Measurements from ENCODE around the gene KIAA1217.

DNA sequence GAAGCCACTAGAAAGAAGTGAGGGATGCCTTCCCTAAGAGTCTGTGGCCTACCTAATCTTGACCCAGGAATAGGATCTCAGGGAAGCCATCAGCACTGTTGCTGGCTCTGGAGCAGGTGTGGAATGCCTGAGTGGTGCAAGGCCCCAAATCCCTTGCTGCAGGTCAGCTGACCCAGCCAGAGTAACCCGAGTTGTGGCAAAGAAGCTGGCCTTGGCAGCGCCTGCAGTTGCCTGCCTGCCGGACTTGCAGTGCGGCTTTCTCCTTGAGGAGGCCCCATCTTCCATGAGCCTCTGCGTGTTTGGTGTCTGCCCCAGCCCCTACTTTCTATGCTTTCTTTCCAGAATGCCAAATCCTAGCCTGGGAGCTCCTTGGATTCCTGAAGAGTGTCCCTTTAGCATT lies 5.8 kb downstream of the KIAA1217 start:
- TF ChIP-seq, protein P1, sequence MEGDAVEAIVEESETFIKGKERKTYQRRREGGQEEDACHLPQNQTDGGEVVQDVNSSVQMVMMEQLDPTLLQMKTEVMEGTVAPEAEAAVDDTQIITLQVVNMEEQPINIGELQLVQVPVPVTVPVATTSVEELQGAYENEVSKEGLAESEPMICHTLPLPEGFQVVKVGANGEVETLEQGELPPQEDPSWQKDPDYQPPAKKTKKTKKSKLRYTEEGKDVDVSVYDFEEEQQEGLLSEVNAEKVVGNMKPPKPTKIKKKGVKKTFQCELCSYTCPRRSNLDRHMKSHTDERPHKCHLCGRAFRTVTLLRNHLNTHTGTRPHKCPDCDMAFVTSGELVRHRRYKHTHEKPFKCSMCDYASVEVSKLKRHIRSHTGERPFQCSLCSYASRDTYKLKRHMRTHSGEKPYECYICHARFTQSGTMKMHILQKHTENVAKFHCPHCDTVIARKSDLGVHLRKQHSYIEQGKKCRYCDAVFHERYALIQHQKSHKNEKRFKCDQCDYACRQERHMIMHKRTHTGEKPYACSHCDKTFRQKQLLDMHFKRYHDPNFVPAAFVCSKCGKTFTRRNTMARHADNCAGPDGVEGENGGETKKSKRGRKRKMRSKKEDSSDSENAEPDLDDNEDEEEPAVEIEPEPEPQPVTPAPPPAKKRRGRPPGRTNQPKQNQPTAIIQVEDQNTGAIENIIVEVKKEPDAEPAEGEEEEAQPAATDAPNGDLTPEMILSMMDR (IDR thresholded peaks at IDR 0.05): no peak
- TF ChIP-seq POLR2A (IDR thresholded peaks at IDR 0.05; ENCODE audit: low read depth) (no peak), POLR2AphosphoS5 (IDR thresholded peaks at IDR 0.05) (no peak), EP300 (IDR thresholded peaks at IDR 0.05) (no peak)

All from esophagus muscularis mucosa (tissue), 4 donors.